Measurements from ENCODE around the gene APOA4. TPM values are rescaled to one million over a fixed set of nuclear protein-coding genes. Genes with fewer than 3 reads are reported as not detected.

Gene APOA4
- total and polyA plus RNA-seq, 9 of the 15 experiments (the other 6 are each of a cell fraction or from before 2014, with no cell fraction given): 0.07 TPM; not detected in 8

DNA sequence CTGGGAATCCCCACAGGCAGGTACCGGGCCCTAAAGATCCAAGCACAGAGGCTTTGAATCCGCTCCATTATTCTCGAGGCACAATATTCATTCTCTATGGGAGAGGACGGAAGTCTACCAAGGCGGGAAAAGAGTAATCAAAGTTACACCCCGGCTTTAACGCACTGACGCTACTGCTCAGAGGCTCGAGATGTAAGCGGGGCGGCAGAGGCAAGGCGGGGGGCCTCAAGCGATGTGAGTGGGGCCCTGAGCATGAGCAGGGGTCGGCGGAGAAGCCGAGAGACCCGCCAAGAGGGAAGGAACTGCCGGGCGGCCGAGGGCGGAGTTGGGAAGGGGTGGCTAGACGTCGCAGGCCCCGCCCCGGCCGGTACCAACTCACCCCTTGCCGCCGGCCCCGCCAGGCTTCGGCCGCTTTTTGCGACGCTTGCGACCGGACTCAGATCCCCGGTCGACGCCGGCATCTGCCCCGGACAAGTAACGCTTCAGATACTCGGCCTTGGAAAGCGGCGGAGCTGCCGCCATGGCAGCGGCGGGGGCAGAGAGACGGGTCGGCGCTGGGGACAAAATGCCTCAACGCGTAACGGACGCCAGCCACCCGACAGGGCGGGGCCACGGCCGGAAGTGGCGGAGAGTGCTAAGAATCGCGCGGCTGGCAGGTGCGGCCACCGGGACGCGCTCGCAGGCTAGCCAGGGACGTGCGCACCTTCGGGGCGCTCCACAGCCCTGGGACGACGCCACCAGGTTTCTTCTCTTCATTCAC lies 50.5 kb downstream of the APOA4 start, which contains the start of gene BUD13 (continued):
- TF ChIP-seq ZNF318 (IDR thresholded peaks at IDR 0.05; ENCODE audit: borderline replicate concordance in 1 of 2, low read depth in 1 of 2) (no peak), CTCFL (IDR thresholded peaks at IDR 0.05; ENCODE audit: borderline replicate concordance, insufficient read depth, low read depth, low read length, poor library complexity, severe bottlenecking) (no peak), FOS (IDR thresholded peaks at IDR 0.05; ENCODE audit: extremely low read depth, insufficient read length) (no peak), NFRKB (IDR thresholded peaks at IDR 0.05; ENCODE audit: low read depth) (peak; percentile 31; the same call in 1 of the 2 replicates), PML (IDR thresholded peaks at IDR 0.05; ENCODE audit: low read length) (peak; percentile 42; the same call in 1 of the 2 replicates), XRCC3 (IDR thresholded peaks at IDR 0.05) (no peak), FOXA1 (IDR thresholded peaks at IDR 0.05; ENCODE audit: borderline replicate concordance) (no peak), ZBTB7A (IDR thresholded peaks at IDR 0.05; ENCODE audit: borderline replicate concordance, control insufficient read depth, low read depth, low read length) (peak; percentile 58; the same call in 1 of the 2 replicates), ZNF217 (CRISPR knock-in tag; IDR thresholded peaks at IDR 0.05) (no peak), ARID2 (IDR thresholded peaks at IDR 0.05) (no peak), FUS (optimal IDR thresholded peaks at IDR 0.05; ENCODE audit: low read depth, low read length) (no peak), TAF9B (IDR thresholded peaks at IDR 0.05; ENCODE audit: partially characterized antibody) (peak; percentile 82), ARHGAP35 (IDR thresholded peaks at IDR 0.05; ENCODE audit: partially characterized antibody) (no peak), PHF8 (IDR thresholded peaks at IDR 0.05; ENCODE audit: borderline replicate concordance, low read length) (peak; percentile 94), OTX1 (CRISPR knock-in tag; IDR thresholded peaks at IDR 0.05) (no peak)
- TF ChIP-seq, protein P1, sequence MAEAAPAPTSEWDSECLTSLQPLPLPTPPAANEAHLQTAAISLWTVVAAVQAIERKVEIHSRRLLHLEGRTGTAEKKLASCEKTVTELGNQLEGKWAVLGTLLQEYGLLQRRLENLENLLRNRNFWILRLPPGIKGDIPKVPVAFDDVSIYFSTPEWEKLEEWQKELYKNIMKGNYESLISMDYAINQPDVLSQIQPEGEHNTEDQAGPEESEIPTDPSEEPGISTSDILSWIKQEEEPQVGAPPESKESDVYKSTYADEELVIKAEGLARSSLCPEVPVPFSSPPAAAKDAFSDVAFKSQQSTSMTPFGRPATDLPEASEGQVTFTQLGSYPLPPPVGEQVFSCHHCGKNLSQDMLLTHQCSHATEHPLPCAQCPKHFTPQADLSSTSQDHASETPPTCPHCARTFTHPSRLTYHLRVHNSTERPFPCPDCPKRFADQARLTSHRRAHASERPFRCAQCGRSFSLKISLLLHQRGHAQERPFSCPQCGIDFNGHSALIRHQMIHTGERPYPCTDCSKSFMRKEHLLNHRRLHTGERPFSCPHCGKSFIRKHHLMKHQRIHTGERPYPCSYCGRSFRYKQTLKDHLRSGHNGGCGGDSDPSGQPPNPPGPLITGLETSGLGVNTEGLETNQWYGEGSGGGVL (CRISPR knock-in tag; IDR thresholded peaks at IDR 0.05): no peak
